HEK293 (cell line): ENCODE data around the gene NAV2.

Experiments
- OSR2 ChIP-seq: fragments of 450-650 bp; formaldehyde crosslinking; IDR thresholded peaks from 2 replicates; pipeline ENCODE4 v1.5.1; 2016; ENCODE audit warnings: missing biosample characterization, missing genetic modification characterization
- PRDM1 ChIP-seq: fragments of 450-650 bp; formaldehyde crosslinking; IDR thresholded peaks from 2 replicates; pipeline ENCODE4; 2016; ENCODE audit warnings: missing biosample characterization, missing genetic modification characterization
- YY1 ChIP-seq: fragments of 450-650 bp; formaldehyde crosslinking; IDR thresholded peaks from 2 replicates; pipeline ENCODE4 v1.5.1; 2018; ENCODE audit warnings: missing biosample characterization, missing genetic modification characterization
- ZBTB17 ChIP-seq: fragments of 450-650 bp; formaldehyde crosslinking; IDR thresholded peaks from 2 replicates; pipeline ENCODE4 v1.5.1; 2016; ENCODE audit warnings: missing biosample characterization, missing genetic modification characterization
- ZFP3 ChIP-seq: fragments of 450-650 bp; formaldehyde crosslinking; IDR thresholded peaks from 2 replicates; pipeline ENCODE4 v1.5.1; 2016; ENCODE audit warnings: low read depth, missing biosample characterization, missing genetic modification characterization
- ZFP37 ChIP-seq: fragments of 450-650 bp; formaldehyde crosslinking; IDR thresholded peaks from 2 replicates; pipeline ENCODE4 v1.5.1; 2016; ENCODE audit warnings: missing biosample characterization, missing genetic modification characterization
- ZNF571 ChIP-seq: fragments of 450-650 bp; formaldehyde crosslinking; IDR thresholded peaks from 2 replicates; pipeline ENCODE4 v1.5.0; 2017; ENCODE audit warnings: missing biosample characterization, missing genetic modification characterization
- ZNF660 ChIP-seq: fragments of 450-650 bp; IDR thresholded peaks from 2 replicates; pipeline ENCODE4 v1.5.1; 2018; ENCODE audit warnings: missing biosample characterization, mild to moderate bottlenecking, missing genetic modification characterization
- ZNF785 ChIP-seq: fragments of 450-650 bp; formaldehyde crosslinking; IDR thresholded peaks from 2 replicates; pipeline ENCODE4 v1.5.1; 2016; ENCODE audit warnings: missing biosample characterization, missing genetic modification characterization
- ZSCAN30 ChIP-seq: fragments of 450-650 bp; IDR thresholded peaks from 2 replicates; pipeline ENCODE4 v1.5.1; 2018; ENCODE audit warnings: missing biosample characterization, mild to moderate bottlenecking, missing genetic modification characterization, moderate library complexity
- TF ChIP-seq, protein P1 (sequence below): fragments of 450-650 bp; formaldehyde crosslinking; IDR thresholded peaks from 2 replicates; pipeline ENCODE4 v1.5.1; 2016; ENCODE audit warnings: missing biosample characterization, missing genetic modification characterization
- TF ChIP-seq, protein P2 (sequence below): fragments of 450-650 bp; formaldehyde crosslinking; IDR thresholded peaks from 2 replicates; pipeline ENCODE4 v1.5.1; 2017; ENCODE audit warnings: missing biosample characterization, mild to moderate bottlenecking, missing genetic modification characterization, moderate library complexity
- TF ChIP-seq, protein P3 (sequence below): fragments of 450-650 bp; formaldehyde crosslinking; IDR thresholded peaks from 2 replicates; pipeline ENCODE4 v1.5.1; 2016; ENCODE audit warnings: missing biosample characterization, missing genetic modification characterization, low read depth

DNA sequence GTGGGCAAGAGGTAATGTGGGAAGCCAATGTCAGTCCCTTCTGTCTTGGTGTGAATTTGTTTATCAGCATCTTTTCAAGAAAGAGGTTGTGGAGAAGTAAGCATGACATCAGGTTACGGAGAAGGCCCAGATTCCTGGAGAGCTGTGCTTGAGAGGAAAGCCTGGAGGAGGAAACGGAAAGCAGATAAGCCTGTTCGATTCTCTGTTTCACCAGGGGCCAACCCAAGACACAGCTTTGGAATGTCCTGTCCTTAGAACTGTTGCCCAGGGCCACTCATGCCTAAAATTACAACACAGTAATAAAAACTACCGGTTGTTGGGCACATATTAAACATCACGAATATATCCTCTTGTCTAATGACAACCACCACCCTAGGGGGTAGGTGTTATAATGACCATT, 148.5 kb downstream of the NAV2 start:
- TF ChIP-seq, protein P1, sequence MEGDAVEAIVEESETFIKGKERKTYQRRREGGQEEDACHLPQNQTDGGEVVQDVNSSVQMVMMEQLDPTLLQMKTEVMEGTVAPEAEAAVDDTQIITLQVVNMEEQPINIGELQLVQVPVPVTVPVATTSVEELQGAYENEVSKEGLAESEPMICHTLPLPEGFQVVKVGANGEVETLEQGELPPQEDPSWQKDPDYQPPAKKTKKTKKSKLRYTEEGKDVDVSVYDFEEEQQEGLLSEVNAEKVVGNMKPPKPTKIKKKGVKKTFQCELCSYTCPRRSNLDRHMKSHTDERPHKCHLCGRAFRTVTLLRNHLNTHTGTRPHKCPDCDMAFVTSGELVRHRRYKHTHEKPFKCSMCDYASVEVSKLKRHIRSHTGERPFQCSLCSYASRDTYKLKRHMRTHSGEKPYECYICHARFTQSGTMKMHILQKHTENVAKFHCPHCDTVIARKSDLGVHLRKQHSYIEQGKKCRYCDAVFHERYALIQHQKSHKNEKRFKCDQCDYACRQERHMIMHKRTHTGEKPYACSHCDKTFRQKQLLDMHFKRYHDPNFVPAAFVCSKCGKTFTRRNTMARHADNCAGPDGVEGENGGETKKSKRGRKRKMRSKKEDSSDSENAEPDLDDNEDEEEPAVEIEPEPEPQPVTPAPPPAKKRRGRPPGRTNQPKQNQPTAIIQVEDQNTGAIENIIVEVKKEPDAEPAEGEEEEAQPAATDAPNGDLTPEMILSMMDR (tag by site-specific recombination): no peak
- TF ChIP-seq, protein P2, sequence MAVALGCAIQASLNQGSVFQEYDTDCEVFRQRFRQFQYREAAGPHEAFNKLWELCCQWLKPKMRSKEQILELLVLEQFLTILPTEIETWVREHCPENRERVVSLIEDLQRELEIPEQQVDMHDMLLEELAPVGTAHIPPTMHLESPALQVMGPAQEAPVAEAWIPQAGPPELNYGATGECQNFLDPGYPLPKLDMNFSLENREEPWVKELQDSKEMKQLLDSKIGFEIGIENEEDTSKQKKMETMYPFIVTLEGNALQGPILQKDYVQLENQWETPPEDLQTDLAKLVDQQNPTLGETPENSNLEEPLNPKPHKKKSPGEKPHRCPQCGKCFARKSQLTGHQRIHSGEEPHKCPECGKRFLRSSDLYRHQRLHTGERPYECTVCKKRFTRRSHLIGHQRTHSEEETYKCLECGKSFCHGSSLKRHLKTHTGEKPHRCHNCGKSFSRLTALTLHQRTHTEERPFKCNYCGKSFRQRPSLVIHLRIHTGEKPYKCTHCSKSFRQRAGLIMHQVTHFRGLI (tag by site-specific recombination): no peak
- TF ChIP-seq ZNF571 (tag by site-specific recombination): no peak
- TF ChIP-seq ZFP3 (tag by site-specific recombination): no peak
- TF ChIP-seq ZNF660: no peak
- TF ChIP-seq ZSCAN30: no peak
- TF ChIP-seq, protein P3, sequence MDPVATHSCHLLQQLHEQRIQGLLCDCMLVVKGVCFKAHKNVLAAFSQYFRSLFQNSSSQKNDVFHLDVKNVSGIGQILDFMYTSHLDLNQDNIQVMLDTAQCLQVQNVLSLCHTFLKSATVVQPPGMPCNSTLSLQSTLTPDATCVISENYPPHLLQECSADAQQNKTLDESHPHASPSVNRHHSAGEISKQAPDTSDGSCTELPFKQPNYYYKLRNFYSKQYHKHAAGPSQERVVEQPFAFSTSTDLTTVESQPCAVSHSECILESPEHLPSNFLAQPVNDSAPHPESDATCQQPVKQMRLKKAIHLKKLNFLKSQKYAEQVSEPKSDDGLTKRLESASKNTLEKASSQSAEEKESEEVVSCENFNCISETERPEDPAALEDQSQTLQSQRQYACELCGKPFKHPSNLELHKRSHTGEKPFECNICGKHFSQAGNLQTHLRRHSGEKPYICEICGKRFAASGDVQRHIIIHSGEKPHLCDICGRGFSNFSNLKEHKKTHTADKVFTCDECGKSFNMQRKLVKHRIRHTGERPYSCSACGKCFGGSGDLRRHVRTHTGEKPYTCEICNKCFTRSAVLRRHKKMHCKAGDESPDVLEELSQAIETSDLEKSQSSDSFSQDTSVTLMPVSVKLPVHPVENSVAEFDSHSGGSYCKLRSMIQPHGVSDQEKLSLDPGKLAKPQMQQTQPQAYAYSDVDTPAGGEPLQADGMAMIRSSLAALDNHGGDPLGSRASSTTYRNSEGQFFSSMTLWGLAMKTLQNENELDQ (tag by site-specific recombination): no peak
- no peak for TF ChIP-seq ZFP37
- TF ChIP-seq ZBTB17 (tag by site-specific recombination): no peak
- no peak for TF ChIP-seq OSR2 (tag by site-specific recombination)
- no peak for TF ChIP-seq ZNF785
- TF ChIP-seq YY1 (tag by site-specific recombination): no peak
- TF ChIP-seq PRDM1 (tag by site-specific recombination): no peak
